Activated CD8-positive, alpha-beta memory T cell treated with anti-CD3 and anti-CD28 coated beads, Interleukin-2, amount 10 ng/mL, durations not matched to agents 7 days and 5 days (primary cell): ENCODE results near the gene SAMD4A. TPM values are rescaled to one million over a fixed set of nuclear protein-coding genes. Genes with fewer than 3 reads are reported as not detected.

ENCODE experiments used
- ATAC-seq: fragments of 150-1000 bp; cut with Tn5 transposase; one replicate; pipeline ENCODE4 v1.10.0; 2021; ENCODE audit warnings: moderate library complexity
- CTCF ChIA-PET: fragments of 350-600 bp; sonication (Branson Sonifier 250); formaldehyde crosslinking; loops from one replicate; lab custom pipeline; 2021; ENCODE audit warnings: antibody characterized with exemption; lab: Charles Lee
- DNase-seq: peaks from one replicate; pipeline ENCODE4 v3.0.0-alpha.2; 2020
- H3K27ac Mint-ChIP-seq: one replicate; pipeline ENCODE4 v1.8.0; 2021; ENCODE audit warnings: mild to moderate bottlenecking, mixed read lengths
- H3K27me3 Mint-ChIP-seq: one replicate; pipeline ENCODE4 v1.8.0; 2021; ENCODE audit warnings: mixed read lengths
- H3K36me3 Mint-ChIP-seq: one replicate; pipeline ENCODE4 v1.8.0; 2021; ENCODE audit warnings: mild to moderate bottlenecking, mixed read lengths
- H3K4me1 Mint-ChIP-seq: one replicate; pipeline ENCODE4 v1.8.0; 2021; ENCODE audit warnings: mixed read lengths
- H3K4me3 Mint-ChIP-seq: one replicate; pipeline ENCODE4 v1.8.0; 2021; ENCODE audit warnings: mild to moderate bottlenecking, moderate library complexity, mixed read lengths
- H3K9me3 Mint-ChIP-seq: one replicate; pipeline ENCODE4 v1.8.0; 2022; ENCODE audit warnings: low read depth, mixed read lengths
- total RNA-seq, 2 experiments: library from RNA; stranded (reverse); gene quantifications; one replicate each; pipeline ENCODE4 v1.2.3, GENCODE V29; 2021

SAMD4A gene
- total RNA-seq, 2 experiments from 2014 or later, result 1.6 to 1.7 TPM

DNA sequence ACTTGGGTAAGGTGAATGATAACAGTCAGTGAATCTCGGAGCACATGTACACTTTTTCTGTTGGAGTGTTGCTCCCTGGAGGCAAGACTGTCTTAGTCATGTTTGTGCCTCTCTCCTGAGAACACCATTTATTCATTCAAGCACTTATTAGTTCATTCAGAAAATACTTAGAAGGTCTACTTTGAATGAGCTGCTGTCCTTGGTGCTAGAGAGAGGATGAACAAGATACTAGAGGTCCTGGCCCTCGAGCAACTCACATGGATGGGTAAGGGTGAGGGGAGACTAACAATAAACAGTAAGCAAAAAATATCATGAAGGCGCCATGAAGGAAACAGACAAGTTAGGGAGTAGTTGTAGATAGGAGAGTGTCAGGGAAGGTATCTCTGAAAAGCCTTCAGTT is 17.1 kb upstream of the SAMD4A start:
- CTCF ChIA-PET, result interaction anchor here (1.3 kb wide), 1 partner anchor 15 kb away, joined by 3 read pairs; no protein-coding TSS in a partner anchor
- Mint-ChIP-seq H3K27ac (no peak overlapping the region), H3K4me1 (no peaks in the 10 kb centered on the region), H3K36me3 (no peaks in the 10 kb centered on the region), H3K27me3 (peaks cover 17% of the 10 kb centered on the region), H3K9me3 (no peaks in the 10 kb centered on the region), H3K4me3 (no peak overlapping the region)
- DNase-seq, result no peak
- no peak for ATAC-seq

DNA sequence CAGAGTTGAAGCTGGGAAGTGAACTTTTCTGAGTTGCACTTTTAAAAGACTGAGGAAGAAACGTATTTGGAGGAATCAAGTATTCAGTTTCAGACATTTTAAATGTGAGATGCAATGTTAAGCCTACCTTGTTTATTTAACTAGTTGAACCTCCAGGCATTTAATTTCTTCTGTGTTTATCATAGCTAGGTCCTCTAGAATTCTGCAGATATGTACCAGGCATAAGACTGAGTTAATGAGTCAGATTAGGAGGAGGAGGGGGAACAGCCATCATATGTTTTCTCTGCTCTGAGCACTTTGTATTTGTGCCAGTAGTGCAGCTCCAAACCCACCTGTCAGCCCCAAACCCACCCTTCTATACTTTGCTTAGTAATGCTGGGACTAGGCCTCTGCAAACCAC is 16.4 kb upstream of the SAMD4A start:
- no peak for ATAC-seq
- no peak for DNase-seq
- H3K27ac Mint-ChIP-seq, result no peak overlapping the region
- peaks cover 16% of the 10 kb centered on the region for H3K27me3 Mint-ChIP-seq
- CTCF ChIA-PET, result interaction anchor here (1.3 kb wide), 1 partner anchor 15 kb away, joined by 3 read pairs; no protein-coding TSS in a partner anchor
- H3K9me3 Mint-ChIP-seq, result no peaks in the 10 kb centered on the region
- no peaks in the 10 kb centered on the region for H3K36me3 Mint-ChIP-seq
- H3K4me1 Mint-ChIP-seq, result no peaks in the 10 kb centered on the region
- H3K4me3 Mint-ChIP-seq, result no peak overlapping the region

DNA sequence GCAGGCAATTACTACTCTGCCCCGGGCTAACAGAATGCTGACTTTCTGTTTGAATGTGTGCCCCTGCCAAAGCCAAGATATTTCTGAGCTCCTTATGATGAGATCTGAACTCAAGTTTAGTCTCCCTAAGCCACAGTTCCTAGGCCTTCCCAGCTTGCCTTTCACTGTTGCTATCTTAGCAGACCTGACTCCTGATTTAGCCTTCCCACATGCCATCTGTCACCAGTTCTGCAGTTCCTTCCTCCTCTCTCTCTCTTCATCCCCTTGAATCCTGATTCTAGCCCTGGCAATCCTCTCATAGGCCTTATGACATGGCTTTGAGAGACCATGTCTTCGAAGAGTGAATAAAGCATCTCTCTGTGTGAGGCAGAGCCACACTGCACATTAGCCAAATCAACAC is 12.5 kb upstream of the SAMD4A start:
- H3K36me3 Mint-ChIP-seq, result no peaks in the 10 kb centered on the region
- no peak for ATAC-seq
- no peaks in the 10 kb centered on the region for H3K9me3 Mint-ChIP-seq
- no peak overlapping the region for H3K27ac Mint-ChIP-seq
- DNase-seq, result no peak
- CTCF ChIA-PET, result interaction anchor here (1.0 to 1.3 kb wide), 2 partner anchors 10 to 27 kb away, joined by 3 to 4 read pairs; no protein-coding TSS in a partner anchor
- H3K27me3 Mint-ChIP-seq, result peaks cover 18% of the 10 kb centered on the region
- H3K4me1 Mint-ChIP-seq, result no peaks in the 10 kb centered on the region
- no peak overlapping the region for H3K4me3 Mint-ChIP-seq

DNA sequence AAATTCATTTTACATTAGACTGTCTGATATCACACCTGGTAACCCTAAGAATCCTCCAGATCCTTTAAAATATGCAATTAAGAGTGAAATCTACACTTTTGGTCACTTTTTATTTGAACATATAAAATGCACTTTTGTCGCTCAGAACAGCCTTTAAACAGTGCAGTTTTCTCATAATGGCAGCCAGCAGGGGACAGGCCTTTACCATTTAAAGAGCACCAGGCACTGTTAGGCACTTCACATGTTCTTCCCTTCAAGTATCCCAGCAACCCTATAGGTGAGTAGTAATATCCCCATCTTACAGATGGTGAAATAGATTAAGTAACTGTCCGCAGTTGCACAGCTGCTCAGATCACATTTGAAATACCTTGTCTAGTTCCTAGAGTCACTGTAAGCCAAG is 11.3 kb upstream of the SAMD4A start:
- H3K4me1 Mint-ChIP-seq, result no peaks in the 10 kb centered on the region
- CTCF ChIA-PET, result no interaction called here
- H3K9me3 Mint-ChIP-seq, result no peaks in the 10 kb centered on the region
- DNase-seq (no peak), ATAC-seq (no peak)
- H3K27ac Mint-ChIP-seq, result no peak overlapping the region
- H3K27me3 Mint-ChIP-seq, result peaks cover 24% of the 10 kb centered on the region
- no peaks in the 10 kb centered on the region for H3K36me3 Mint-ChIP-seq
- H3K4me3 Mint-ChIP-seq, result no peak overlapping the region

DNA sequence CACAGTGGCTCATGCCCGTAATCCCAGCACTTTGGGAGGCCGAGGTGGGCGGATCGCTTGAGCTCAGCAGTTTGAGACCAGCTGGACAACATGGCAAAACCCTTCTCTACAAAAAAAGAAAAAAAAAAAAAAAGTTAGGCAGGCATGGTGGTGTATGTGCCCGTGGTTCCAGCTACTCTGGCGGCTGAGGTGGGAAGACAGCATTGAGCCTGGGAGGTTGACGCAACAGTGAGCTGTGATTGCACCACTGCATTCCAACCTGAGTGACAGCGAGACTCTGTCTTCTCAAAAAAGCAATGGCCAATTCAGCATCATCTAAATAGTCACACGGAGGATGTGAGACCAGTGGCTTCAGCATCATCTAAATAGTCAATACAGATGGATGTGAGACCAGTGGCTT is 10.4 kb upstream of the SAMD4A start:
- CTCF ChIA-PET, result interaction anchor here (1.5 kb wide), 1 partner anchor 214 kb away, joined by 3 read pairs; no protein-coding TSS in a partner anchor
- Mint-ChIP-seq H3K27ac (no peak overlapping the region), H3K27me3 (peaks cover 26% of the 10 kb centered on the region), H3K4me3 (no peak overlapping the region), H3K36me3 (no peaks in the 10 kb centered on the region), H3K4me1 (no peaks in the 10 kb centered on the region), H3K9me3 (no peaks in the 10 kb centered on the region)
- DNase-seq (no peak), ATAC-seq (no peak)

DNA sequence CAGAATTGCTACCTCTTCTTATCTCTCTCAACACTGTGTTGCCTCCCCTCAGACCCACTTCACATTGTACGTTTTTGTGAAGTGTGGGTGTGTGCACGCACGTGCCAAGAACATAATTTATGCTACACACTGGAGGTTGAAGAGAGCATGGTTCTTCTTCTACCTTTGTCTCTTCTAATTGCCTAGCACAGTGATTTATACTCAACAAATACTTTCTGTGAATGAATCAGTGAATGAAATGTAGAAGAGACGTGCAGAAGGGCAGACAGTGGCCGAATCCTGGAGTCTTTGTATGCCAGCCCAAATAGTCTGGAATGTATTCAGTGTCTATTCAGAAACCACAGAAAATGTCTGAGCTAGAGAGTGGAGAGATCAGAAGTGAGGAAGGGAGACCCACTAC is 4.6 kb upstream of the SAMD4A start:
- CTCF ChIA-PET, result interaction anchor here (8.5 kb wide), 1 partner anchor 213 kb away, joined by 246 read pairs; no protein-coding TSS in a partner anchor
- Mint-ChIP-seq H3K27ac (no peak overlapping the region), H3K9me3 (no peaks in the 10 kb centered on the region), H3K27me3 (peaks cover 30% of the 10 kb centered on the region), H3K36me3 (no peaks in the 10 kb centered on the region), H3K4me1 (peaks cover 12% of the 10 kb centered on the region), H3K4me3 (no peak overlapping the region)
- no peak for ATAC-seq
- DNase-seq, result no peak

DNA sequence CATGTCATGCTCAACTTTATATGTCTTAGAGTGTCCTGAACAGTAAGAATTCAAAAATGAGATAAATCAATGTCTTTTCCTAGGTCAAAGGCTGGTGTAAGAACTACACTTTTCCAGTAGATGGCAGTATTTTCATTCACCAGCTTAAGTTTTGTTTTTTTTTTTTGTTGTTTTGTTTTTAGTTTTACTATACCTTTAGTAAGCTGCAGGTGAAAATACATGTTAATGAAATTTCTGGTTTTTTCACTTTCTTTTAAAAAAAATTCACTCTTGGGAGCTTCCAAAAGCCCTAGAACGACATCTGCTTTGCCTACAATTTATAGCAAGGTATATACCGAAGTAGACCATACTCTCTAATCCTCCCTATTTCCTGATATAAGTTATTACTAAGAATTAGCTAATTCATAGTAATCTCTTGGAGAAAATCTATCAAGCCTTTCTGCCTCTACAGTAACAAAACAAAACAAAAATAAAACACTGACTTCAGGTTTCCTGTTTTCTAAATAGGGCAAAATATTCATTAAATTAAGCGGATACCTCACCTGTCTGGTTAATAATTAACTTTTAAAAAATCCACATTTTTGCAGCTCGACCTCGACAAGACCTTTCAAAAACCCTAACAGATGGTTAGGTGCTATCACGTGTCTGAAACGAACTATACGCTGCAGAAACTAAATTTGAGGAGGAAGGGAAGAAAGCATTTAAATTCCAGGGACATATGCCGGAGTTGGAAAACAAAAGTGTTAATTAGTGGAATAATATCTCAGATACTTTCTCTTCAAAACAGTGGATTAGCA is 2.7 kb upstream of the SAMD4A start:
- H3K27ac Mint-ChIP-seq, result no peak overlapping the region
- H3K4me1 Mint-ChIP-seq, result peaks cover 19% of the 10 kb centered on the region
- CTCF ChIA-PET, result interaction anchor here (0.7 to 8.5 kb wide), 33 partner anchors 10 to 242 kb away, joined by 3 to 246 read pairs (median 5); partner anchors contain the start of gene CGRRF1
- DNase-seq, result no peak
- ATAC-seq, result no peak
- H3K36me3 Mint-ChIP-seq, result no peaks in the 10 kb centered on the region
- peak overlapping the region; percentile 64 for H3K4me3 Mint-ChIP-seq
- H3K9me3 Mint-ChIP-seq, result no peaks in the 10 kb centered on the region
- peaks cover 37% of the 10 kb centered on the region for H3K27me3 Mint-ChIP-seq

DNA sequence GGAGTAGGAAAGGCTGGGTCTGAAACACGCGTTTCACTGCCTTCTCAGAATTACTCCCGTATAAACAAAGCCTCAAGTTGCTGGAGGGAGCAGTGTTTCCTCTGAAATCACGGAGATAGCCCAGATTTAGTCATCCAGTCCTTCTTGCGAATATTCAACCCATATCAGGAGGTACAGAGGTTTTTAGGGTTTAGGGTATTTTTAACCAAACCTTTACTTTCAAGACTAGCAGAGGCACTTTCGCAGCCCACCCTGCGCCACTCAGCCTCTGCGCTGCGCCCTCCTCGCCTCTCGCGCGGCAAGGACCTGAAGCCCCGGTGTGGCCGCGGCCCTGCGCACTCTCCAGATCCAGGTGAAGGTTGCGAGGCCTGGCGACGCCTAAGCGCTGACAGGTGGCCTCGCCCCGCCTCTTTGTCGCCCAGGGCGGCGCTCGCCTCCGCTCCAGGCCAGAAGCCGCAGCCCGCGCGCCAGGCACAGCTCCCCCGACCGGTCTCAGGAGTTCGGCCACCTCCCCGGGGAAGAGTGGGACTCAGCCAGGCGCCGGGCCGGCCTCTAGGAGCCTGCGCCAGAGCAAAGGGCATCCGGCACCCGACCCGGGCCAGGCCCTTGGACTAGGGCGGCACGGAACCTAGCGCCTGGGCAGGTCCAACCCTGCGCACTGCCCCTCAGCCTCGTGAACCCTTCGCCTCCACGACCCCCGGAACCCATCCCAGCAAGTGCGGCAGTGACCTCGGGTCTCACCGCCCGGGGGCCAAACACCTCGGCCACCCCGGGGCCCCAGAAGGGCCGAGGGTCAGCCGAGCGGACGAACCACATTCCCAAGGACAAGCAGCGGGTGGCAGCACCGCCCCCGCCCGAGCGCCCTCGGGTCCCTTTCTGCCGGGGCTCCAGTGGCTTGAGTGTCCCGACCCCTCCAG is 1.8 kb upstream of the SAMD4A start:
- H3K4me1 Mint-ChIP-seq, result peaks cover 19% of the 10 kb centered on the region
- DNase-seq (peak; percentile 61), ATAC-seq (peak; percentile 44)
- no peaks in the 10 kb centered on the region for H3K36me3 Mint-ChIP-seq
- CTCF ChIA-PET, result interaction anchor here (1.0 to 8.5 kb wide), 31 partner anchors 10 to 249 kb away, joined by 3 to 246 read pairs (median 4); partner anchors contain the start of genes CGRRF1 and GMFB
- peak overlapping the region; percentile 5 for H3K27ac Mint-ChIP-seq
- H3K27me3 Mint-ChIP-seq, result peaks cover 43% of the 10 kb centered on the region
- peak overlapping the region; percentile 64 for H3K4me3 Mint-ChIP-seq
- H3K9me3 Mint-ChIP-seq, result no peaks in the 10 kb centered on the region

DNA sequence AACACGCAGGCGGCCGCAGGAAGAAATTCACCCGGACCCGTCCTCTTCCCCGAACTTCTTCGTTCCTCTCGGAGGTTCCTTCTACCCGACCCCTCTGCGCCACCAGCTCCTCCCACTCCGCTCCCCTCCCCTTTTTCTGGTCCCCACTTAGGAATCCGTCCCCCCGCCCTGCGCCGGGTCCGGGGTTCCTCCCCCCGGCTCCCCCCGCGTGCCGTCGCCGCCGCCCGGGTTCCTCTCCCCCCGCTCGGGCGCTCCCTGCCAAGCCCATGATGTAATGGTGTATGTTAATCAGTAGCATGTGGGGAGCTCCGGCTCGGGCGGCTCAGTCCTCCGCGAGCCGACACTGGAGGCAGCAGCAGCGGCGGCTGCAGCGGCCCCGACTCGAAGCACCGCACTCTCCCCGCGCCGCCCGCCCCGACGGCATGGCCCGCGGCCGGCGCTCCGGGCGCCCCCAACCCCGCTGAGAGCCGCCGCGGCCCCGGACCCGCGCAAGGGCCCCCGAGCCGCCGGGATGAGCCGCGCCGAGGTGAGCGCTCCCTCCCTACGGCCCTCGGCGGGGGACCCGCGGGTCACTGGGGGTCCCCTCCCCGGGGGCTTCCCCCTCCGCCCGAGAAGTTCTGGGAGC is 1.0 kb upstream of the SAMD4A start:
- peak; percentile 74 for ATAC-seq
- Mint-ChIP-seq H3K4me3 (peak overlapping the region; percentile 64), H3K9me3 (no peaks in the 10 kb centered on the region), H3K4me1 (peaks cover 19% of the 10 kb centered on the region), H3K36me3 (no peaks in the 10 kb centered on the region), H3K27me3 (peaks cover 42% of the 10 kb centered on the region), H3K27ac (peak overlapping the region; percentile 32)
- DNase-seq, result peak; percentile 82
- CTCF ChIA-PET, result interaction anchor here (1.0 to 8.5 kb wide), 19 partner anchors 16 to 248 kb away, joined by 3 to 246 read pairs (median 4); partner anchors contain the start of gene GMFB

DNA sequence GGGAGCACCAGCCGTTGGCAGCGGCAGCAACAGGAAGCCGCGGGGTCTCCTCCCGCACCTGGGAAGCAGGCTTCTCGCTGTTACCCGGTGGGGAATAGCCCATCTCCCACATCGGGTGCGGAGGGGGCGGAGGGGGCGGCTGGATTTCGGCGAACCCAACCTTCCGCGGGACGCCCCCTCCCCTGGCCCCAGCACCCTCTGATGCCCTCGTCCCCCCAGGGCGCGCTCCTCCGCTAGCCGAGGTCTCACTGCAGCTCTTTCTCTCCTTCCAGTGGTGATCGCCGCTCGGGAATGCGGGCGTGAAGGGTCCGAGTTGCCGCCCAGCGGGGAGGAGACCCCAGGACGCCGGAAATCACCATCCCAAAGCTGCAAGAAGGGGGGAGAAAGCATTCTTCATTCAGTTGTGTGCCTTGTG is 303 bp downstream of the SAMD4A start:
- H3K4me3 Mint-ChIP-seq, result peak overlapping the region; percentile 79
- CTCF ChIA-PET, result interaction anchor here (0.7 to 8.5 kb wide), 11 partner anchors 15 to 208 kb away, joined by 3 to 246 read pairs (median 5); no protein-coding TSS in a partner anchor
- peaks cover 42% of the 10 kb centered on the region for H3K27me3 Mint-ChIP-seq
- H3K36me3 Mint-ChIP-seq, result peaks cover 4% of the 10 kb centered on the region
- H3K27ac Mint-ChIP-seq, result no peak overlapping the region
- ATAC-seq (no peak), DNase-seq (no peak)
- peaks cover under 1% of the 10 kb centered on the region for H3K9me3 Mint-ChIP-seq
- H3K4me1 Mint-ChIP-seq, result peaks cover 19% of the 10 kb centered on the region

DNA sequence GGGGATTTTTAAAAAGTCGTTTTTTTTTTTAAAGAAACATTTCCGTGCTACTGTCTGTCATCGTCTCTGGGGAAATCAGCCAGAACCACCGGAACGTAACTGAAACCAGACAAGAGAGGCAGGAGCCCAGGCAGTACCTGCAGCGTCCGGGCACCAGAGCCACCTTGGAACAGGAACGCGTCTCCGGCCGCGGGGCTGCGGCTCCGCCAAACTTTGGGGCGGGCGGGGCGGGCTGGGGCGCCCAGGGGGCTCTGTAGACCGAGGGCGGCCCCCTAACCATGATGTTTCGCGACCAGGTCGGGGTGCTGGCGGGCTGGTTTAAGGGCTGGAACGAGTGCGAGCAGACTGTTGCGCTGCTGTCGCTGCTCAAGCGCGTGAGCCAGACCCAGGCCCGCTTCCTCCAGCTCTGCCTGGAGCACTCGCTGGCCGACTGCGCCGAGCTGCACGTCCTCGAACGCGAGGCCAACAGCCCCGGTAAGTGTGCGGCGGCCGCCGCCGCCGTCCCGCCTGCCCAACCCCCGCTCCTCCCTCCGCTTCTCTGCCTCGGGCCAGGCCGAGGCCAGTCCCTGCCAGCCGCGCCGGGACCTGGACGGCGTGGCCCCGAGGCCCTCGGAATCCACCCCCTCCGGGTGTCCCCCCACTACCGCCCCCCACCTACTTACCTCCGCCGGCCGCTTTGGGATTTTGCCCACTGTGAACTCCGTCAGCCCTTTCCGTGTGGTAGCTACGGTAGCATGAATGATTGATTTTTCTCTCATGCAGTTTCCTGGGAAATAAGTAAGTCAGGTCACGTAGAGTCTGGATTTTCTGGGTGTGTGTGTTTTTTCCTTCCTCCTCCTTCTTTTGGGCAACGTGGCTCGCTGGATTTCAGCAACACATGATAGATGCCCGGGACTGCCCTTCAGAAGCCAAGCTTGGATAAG is 972 bp downstream of the SAMD4A start:
- ATAC-seq, result peak; percentile 28
- CTCF ChIA-PET, result interaction anchor here (0.5 to 8.5 kb wide), 9 partner anchors 14 to 322 kb away, joined by 3 to 246 read pairs (median 3); partner anchors contain the start of gene CDKN3
- Mint-ChIP-seq H3K36me3 (peaks cover 9% of the 10 kb centered on the region), H3K27me3 (peaks cover 39% of the 10 kb centered on the region), H3K9me3 (peaks cover 3% of the 10 kb centered on the region), H3K4me3 (peak overlapping the region; percentile 79), H3K4me1 (peaks cover 19% of the 10 kb centered on the region), H3K27ac (no peak overlapping the region)
- peak; percentile 56 for DNase-seq
